H1 (cell line): ENCODE measurements around the gene LBR. TPM values are rescaled to one million over a fixed set of nuclear protein-coding genes. Genes with fewer than 3 reads are reported as not detected.

Experiments
- CTCF ChIA-PET: fragments of 300-600 bp; sonication (Branson Sonifier 250); formaldehyde crosslinking; loops from one replicate; lab custom pipeline; 2021; ENCODE audit not compliant: partially characterized antibody; lab: Charles Lee
- POLR2A ChIA-PET: fragments of 300-600 bp; sonication (Branson Sonifier 250); formaldehyde crosslinking; loops from one replicate; lab custom pipeline; 2021; ENCODE audit warnings: inconsistent platforms; ENCODE audit not compliant: partially characterized antibody; lab: Charles Lee
- DNase-seq, 2 experiments: peaks; one replicate each; pipeline versions ENCODE4 v3.0.0 to v3.0.0-alpha.2; 2010 to 2022; ENCODE audit warnings: low spot score in 2 of 2, low read depth in 1 of 2, mixed read lengths in 1 of 2
- FAIRE-seq: peaks from 2 replicates; lab custom pipeline; 2011; peaks lifted over from hg19 to GRCh38; lab: Jason Lieb, UNC
- H2AFZ ChIP-seq: 2 replicates; pipeline ENCODE4 v1.8.1; 2012; ENCODE audit warnings: low read length, inconsistent platforms
- H2AK5ac ChIP-seq: 2 replicates; pipeline ENCODE4 v1.6.1; 2013; ENCODE audit warnings: low read depth, low read length
- H2BK120ac ChIP-seq: replicated peaks from 2 replicates; pipeline ENCODE3; 2013; ENCODE audit warnings: low read depth, low read length, inconsistent platforms
- H2BK12ac ChIP-seq: 2 replicates; pipeline ENCODE4 v1.6.1; 2013; ENCODE audit warnings: low read depth, low read length
- H2BK15ac ChIP-seq: 2 replicates; pipeline ENCODE4 v1.6.1; 2013; ENCODE audit warnings: low read length
- H2BK20ac ChIP-seq: 2 replicates; pipeline ENCODE4 v1.6.1; 2013; ENCODE audit warnings: low read length
- H2BK5ac ChIP-seq: 2 replicates; pipeline ENCODE4 v1.6.1; 2013; ENCODE audit warnings: low read depth, low read length
- H3K14ac ChIP-seq: 2 replicates; pipeline ENCODE4 v1.6.1; 2013; ENCODE audit warnings: inconsistent platforms; ENCODE audit not compliant: insufficient read length
- H3K18ac ChIP-seq: 2 replicates; pipeline ENCODE4 v1.6.1; 2013; ENCODE audit warnings: low read length; ENCODE audit errors: extremely low read depth
- H3K23ac ChIP-seq: 2 replicates; pipeline ENCODE4 v1.6.1; 2013; ENCODE audit warnings: inconsistent platforms; ENCODE audit not compliant: insufficient read length
- H3K23me2 ChIP-seq: 2 replicates; pipeline ENCODE4 v1.6.1; 2013; ENCODE audit warnings: low read depth, low read length
- H3K27ac ChIP-seq: 2 replicates; pipeline ENCODE4 v1.6.1; 2011; ENCODE audit warnings: low read depth, low read length, inconsistent platforms
- H3K27me3 ChIP-seq, 4 experiments: replicated peaks in 1 of 4; 1 replicate in 1 of 4; 2 replicates in 3 of 4; pipeline versions ENCODE4 v1.6.1 to v1.8.1; 2011 to 2013; ENCODE audit warnings: low read length in 3 of 4, mild to moderate bottlenecking in 3 of 4, inconsistent platforms in 2 of 4, mixed read lengths in 2 of 4, moderate library complexity in 1 of 4; ENCODE audit not compliant: control insufficient read depth in 3 of 4, insufficient read depth in 3 of 4; ENCODE audit errors: extremely low read depth in 1 of 4
- H3K36me3 ChIP-seq, 4 experiments: 2 replicates each; pipeline versions ENCODE4 v1.6.1 to v1.8.1; 2011 to 2013; ENCODE audit warnings: mild to moderate bottlenecking in 4 of 4, low read length in 3 of 4, moderate library complexity in 2 of 4, control low read depth in 1 of 4, inconsistent platforms in 1 of 4; ENCODE audit not compliant: insufficient read depth in 4 of 4, control insufficient read depth in 2 of 4
- H3K4ac ChIP-seq: replicated peaks from 2 replicates; pipeline ENCODE3; 2013; ENCODE audit warnings: low read length, low read depth, mixed read lengths, inconsistent platforms; ENCODE audit not compliant: insufficient read length
- H3K4me1 ChIP-seq, 4 experiments: replicated peaks in 1 of 4; 1 replicate in 1 of 4; 2 replicates in 3 of 4; pipeline versions ENCODE4 v1.6.1 to v1.8.1; 2011 to 2013; ENCODE audit warnings: low read length in 3 of 4, inconsistent platforms in 2 of 4, mixed read lengths in 1 of 4; ENCODE audit not compliant: insufficient read depth in 4 of 4, control insufficient read depth in 3 of 4
- H3K4me2 ChIP-seq, 2 experiments: 2 replicates each; pipeline versions ENCODE4 v1.6.1 to v1.8.1; 2011 to 2013; ENCODE audit warnings: low read depth in 2 of 2, low read length in 2 of 2, control low read depth in 1 of 2, inconsistent platforms in 1 of 2, mild to moderate bottlenecking in 1 of 2; ENCODE audit not compliant: insufficient read depth in 1 of 2
- H3K4me3 ChIP-seq, 4 experiments: fragments of 200-600, 300-600 bp in 1 of 4; sonication (generic), shearing (Covaris generic), sonication (Bioruptor Twin) in 1 of 4; 2 replicates each; pipeline versions ENCODE4 v1.5.1 to v1.8.1; 2011 to 2016; ENCODE audit warnings: low read length in 4 of 4, low read depth in 3 of 4, control low read depth in 2 of 4, inconsistent platforms in 2 of 4, mild to moderate bottlenecking in 2 of 4, mixed read lengths in 1 of 4, moderate library complexity in 1 of 4; ENCODE audit not compliant: insufficient read depth in 2 of 4; ENCODE audit errors: extremely low read depth in 1 of 4
- H3K56ac ChIP-seq: replicated peaks from 2 replicates; pipeline ENCODE3; 2013; ENCODE audit warnings: low read depth, mild to moderate bottlenecking, mixed read lengths, low read length, inconsistent platforms; ENCODE audit not compliant: insufficient read length
- H3K79me1 ChIP-seq: 2 replicates; pipeline ENCODE4 v1.6.1; 2013; ENCODE audit warnings: low read depth, low read length, control low read depth
- H3K79me2 ChIP-seq, 2 experiments: 2 replicates each; pipeline versions ENCODE4 v1.6.1 to v1.8.1; 2012 to 2013; ENCODE audit warnings: low read length in 2 of 2, mild to moderate bottlenecking in 2 of 2, inconsistent platforms in 1 of 2; ENCODE audit not compliant: insufficient read depth in 2 of 2, control insufficient read depth in 1 of 2
- H3K9ac ChIP-seq, 4 experiments: replicated peaks in 1 of 4; 1 replicate in 1 of 4; 2 replicates in 3 of 4; pipeline versions ENCODE4 v1.6.1 to v1.8.1; 2011 to 2013; ENCODE audit warnings: low read depth in 3 of 4, low read length in 3 of 4, control low read depth in 2 of 4, mild to moderate bottlenecking in 2 of 4, moderate library complexity in 2 of 4, inconsistent platforms in 1 of 4; ENCODE audit errors: extremely low read depth in 1 of 4
- H3K9me3 ChIP-seq, 2 experiments: 2 replicates each; pipeline versions ENCODE4 v1.6.1 to v1.8.1; 2012 to 2013; ENCODE audit warnings: mild to moderate bottlenecking in 2 of 2, moderate library complexity in 2 of 2, control low read depth in 1 of 2, inconsistent platforms in 1 of 2, low read depth in 1 of 2, low read length in 1 of 2, mixed read lengths in 1 of 2; ENCODE audit not compliant: insufficient read depth in 2 of 2
- H4K20me1 ChIP-seq, 2 experiments: replicated peaks in 1 of 2; 2 replicates each; pipeline versions ENCODE3 to v1.8.1; 2011 to 2013; ENCODE audit warnings: inconsistent platforms in 2 of 2, low read length in 2 of 2, mild to moderate bottlenecking in 1 of 2; ENCODE audit not compliant: insufficient read depth in 2 of 2, control insufficient read depth in 1 of 2
- H4K5ac ChIP-seq: 2 replicates; pipeline ENCODE4 v1.6.1; 2013; ENCODE audit warnings: low read length, low read depth, mixed read lengths, inconsistent platforms; ENCODE audit not compliant: insufficient read length
- H4K8ac ChIP-seq: 2 replicates; pipeline ENCODE4 v1.8.0; 2013; ENCODE audit warnings: mild to moderate bottlenecking, moderate library complexity, low read length, inconsistent platforms; ENCODE audit not compliant: insufficient read depth; ENCODE audit errors: extremely low read depth
- H4K91ac ChIP-seq: replicated peaks from 2 replicates; pipeline ENCODE3; 2013; ENCODE audit warnings: low read length, mixed read lengths, inconsistent platforms; ENCODE audit not compliant: insufficient read length
- CBX8 ChIP-seq: fragments of 300-800, 300-1000 bp; sonication (generic); IDR thresholded peaks from 2 replicates; pipeline ENCODE4 v1.7.1; 2016; ENCODE audit warnings: low read depth, low read length, borderline replicate concordance
- EZH2 ChIP-seq: fragments of 200-600 bp; sonication (generic); IDR thresholded peaks from 2 replicates; pipeline ENCODE4 v1.7.1; 2012; ENCODE audit warnings: low read depth, mild to moderate bottlenecking, moderate library complexity, low read length, inconsistent platforms; ENCODE audit not compliant: severe bottlenecking
- GABPA ChIP-seq: IDR thresholded peaks from 2 replicates; pipeline ENCODE4 v1.6.1; 2011; ENCODE audit warnings: mild to moderate bottlenecking, low read length, moderate library complexity, borderline replicate concordance; ENCODE audit not compliant: insufficient read depth
- RBBP5 ChIP-seq: IDR thresholded peaks from 2 replicates; pipeline ENCODE4 v1.7.1; 2012; ENCODE audit warnings: low read depth, mild to moderate bottlenecking, inconsistent platforms, low read length, moderate library complexity, borderline replicate concordance
- SIN3A ChIP-seq, 2 experiments: IDR thresholded peaks in 1 of 2; conservative IDR thresholded peaks in 1 of 2; 2 replicates each; pipeline ENCODE4 v1.6.1; 2011 to 2012; ENCODE audit warnings: low read length in 2 of 2, improper control_type of control experiment in 1 of 2, low read depth in 1 of 2, mild to moderate bottlenecking in 1 of 2
- TAF7 ChIP-seq: optimal IDR thresholded peaks from 2 replicates; pipeline ENCODE3; 2011; ENCODE audit warnings: low read depth, mild to moderate bottlenecking, inconsistent platforms, low read length, moderate library complexity, borderline replicate concordance
- WGBS, 2 experiments: shearing (Covaris generic) in 1 of 2; methylation state at CpG; one replicate each; pipeline versions ENCODE4 v1.1.6 to v1.1.7; 2013 to 2015; ENCODE audit warnings: low lambda C conversion rate in 2 of 2, mixed read lengths in 2 of 2, inconsistent platforms in 1 of 2, low coverage in 1 of 2, missing lambda C conversion rate in 1 of 2; ENCODE audit not compliant: insufficient replicate concordance in 2 of 2, insufficient coverage in 1 of 2, insufficient read length in 1 of 2; ENCODE audit errors: extremely low coverage in 1 of 2, missing lambda C conversion rate in 1 of 2; 5-methylcytosine and 5-hydroxymethylcytosine counted together
- polyA plus RNA-seq, 7 experiments: library from polyadenylated mRNA; depleted of rRNA in 3 of 7; stranded (reverse) in 5 of 7; unstranded in 2 of 7; fragments of >200 nt in 5 of 7; fragments of 200-250 nt in 2 of 7; gene quantifications; 1 replicate in 5 of 7; 2 replicates in 1 of 7; 4 replicates in 1 of 7; pipeline versions ENCODE4 v1.2.1 to v1.2.3, GENCODE V29; 2011 to 2013; ENCODE audit warnings: missing spikeins in 2 of 7, mixed read lengths in 2 of 7
- total RNA-seq: library from RNA; stranded (reverse); fragmentation: NEBNext Ultra II Directional; extraction: Animal tissue kit (Norgen Biotek cat#: 25700); gene quantifications from 2 replicates; pipeline ENCODE4 v1.2.1, GENCODE V29; 2021
- TF ChIP-seq, protein P1 (sequence below): IDR thresholded peaks from 2 replicates; pipeline ENCODE4 v1.6.1; 2012; ENCODE audit warnings: inconsistent platforms

The LBR gene
- total and polyA plus RNA-seq, 2 of the 8 experiments (the other 6 are each of a cell fraction or from before 2014, with no cell fraction given): 32.1 to 89.8 TPM

DNA sequence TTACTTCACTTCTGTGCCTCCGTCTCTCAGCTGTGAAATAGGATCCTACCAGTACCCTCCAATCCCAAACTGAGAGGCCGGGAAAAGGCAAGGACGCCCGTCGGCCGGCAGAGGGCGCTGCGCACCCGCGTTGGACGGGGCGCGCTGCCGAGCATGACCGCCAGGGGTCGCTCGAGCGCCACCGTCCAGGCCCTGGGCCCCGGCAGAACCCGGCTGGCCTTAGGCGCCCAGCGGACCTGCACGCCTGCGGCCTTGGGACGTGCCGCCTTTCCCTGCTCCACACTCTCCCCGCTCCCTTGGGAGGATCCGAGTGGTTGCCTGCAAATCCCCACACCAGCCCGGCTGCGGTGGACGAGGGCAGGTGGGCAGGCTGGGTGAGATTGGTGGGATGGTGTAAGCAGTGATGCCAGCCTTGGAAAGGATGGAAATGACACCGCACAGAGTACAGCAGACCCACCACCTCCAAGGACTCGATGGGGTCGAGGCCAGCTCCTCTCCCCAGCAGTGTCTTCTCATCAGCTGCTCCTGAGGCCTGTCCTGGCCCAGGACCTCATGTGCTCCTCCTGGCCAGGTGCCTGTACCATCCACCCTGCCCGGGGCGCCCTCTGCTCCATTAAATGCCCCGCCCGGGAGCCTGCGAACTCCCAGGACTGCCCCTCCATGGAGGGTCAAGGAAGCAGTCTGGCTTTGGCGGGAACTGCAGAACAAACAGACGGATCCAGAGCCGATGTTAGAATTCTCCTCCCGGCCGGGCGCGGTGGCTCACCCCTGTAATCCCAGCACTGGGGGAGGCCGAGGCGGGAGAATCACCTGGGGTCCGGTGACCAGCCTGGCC is 47.4 kb upstream of the LBR start:
- Histone ChIP-seq H4K5ac (no peak overlapping the region), H2BK20ac (peak overlapping the region; percentile 61; the same call in 1 of the 2 replicates), H3K4ac (peak overlapping the region; percentile 57), H2BK120ac (peak overlapping the region; percentile 75), H3K79me2 (no peaks in the 10 kb centered on the region), H4K20me1 (no peaks in the 10 kb centered on the region), H3K18ac (peak overlapping the region; percentile 85), H2AK5ac (no peak overlapping the region), H2BK12ac (peak overlapping the region; percentile 95; the same call in 1 of the 2 replicates), H2AFZ (peak overlapping the region; percentile 97), H3K23me2 (no peaks in the 10 kb centered on the region), H3K27ac (no peak overlapping the region), H3K9me3 (no peaks in the 10 kb centered on the region), H3K27me3 (no peaks in the 10 kb centered on the region), H4K8ac (peak overlapping the region; percentile 91), H3K23ac (no peak overlapping the region), H3K4me2 (peak overlapping the region in 1 of 2 experiments; percentile 38; a peak in 1 of 4 replicates), H3K4me3 (no peak overlapping the region), H3K9ac (no peak overlapping the region), H3K56ac (peak overlapping the region; percentile 10), H2BK5ac (peak overlapping the region; percentile 75; the same call in 1 of the 2 replicates), H2BK15ac (peak overlapping the region; percentile 97; the same call in 1 of the 2 replicates), H4K91ac (peak overlapping the region; percentile 96), H3K14ac (no peak overlapping the region), H3K4me1 (peaks cover 0 to 6% (median 1%) of the 10 kb centered on the region in 4 experiments; a peak in 4 of 7 replicates), H3K79me1 (no peaks in the 10 kb centered on the region), H3K36me3 (no peaks in the 10 kb centered on the region)
- DNase-seq: peak in 1 of 2 experiments; percentile 96
- 37% methylated on average over 45 of the region's 50 CpGs; no CpG with 5 or more reads in 1 of the 2 experiments for WGBS, 2 experiments
- FAIRE-seq: no peak
- ChIA-PET CTCF (interaction anchor here (0.5 to 18.7 kb wide), 107 partner anchors 8 to 516 kb away, joined by 3 to 229 read pairs (median 4); partner anchors contain the start of genes ENAH, EPHX1, LEFTY1 and LEFTY2), POLR2A (interaction anchor here (1.0 to 1.5 kb wide), 5 partner anchors 11 to 370 kb away, joined by 3 to 7 read pairs (median 3); partner anchors contain the start of gene SRP9)
- TF ChIP-seq SIN3A (conservative IDR thresholded peaks at IDR 0.05 in 1 of 2, IDR thresholded peaks at IDR 0.05 in 1 of 2; ENCODE audit: low read depth in 1 of 2, low read length in 2 of 2) (peak in 1 of 2 experiments; percentile 65; a peak in 1 of 4 replicates), TAF7 (peak; percentile 61), CBX8 (no peak), GABPA (peak; percentile 44; the same call in 1 of the 2 replicates), RBBP5 (no peak), EZH2 (no peak)
- TF ChIP-seq, protein P1, sequence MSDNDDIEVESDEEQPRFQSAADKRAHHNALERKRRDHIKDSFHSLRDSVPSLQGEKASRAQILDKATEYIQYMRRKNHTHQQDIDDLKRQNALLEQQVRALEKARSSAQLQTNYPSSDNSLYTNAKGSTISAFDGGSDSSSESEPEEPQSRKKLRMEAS: peak; percentile 58; the same call in 1 of the 2 replicates
